Stimulated activated CD8-positive, alpha-beta memory T cell treated with anti-CD3 and anti-CD28 coated beads, Interleukin-7, amount 100 ng/mL, for 48 hours (primary cell): ENCODE measurements around the gene CLK3.
"Not testable (repeated sequence)": the region's sequence is repeated elsewhere in the genome, so short reads cannot be mapped to it uniquely, and the experiment has no call there.

Experiments
- DNase-seq, 2 donors: peaks; one replicate each; pipeline ENCODE4 v3.0.0-alpha.2; 2020; ENCODE audit warnings: low read depth in 1 of 2; ENCODE audit errors: extremely low read depth in 1 of 2

Gene CLK3

GRCh38 chr15:74620636-74621545, 5.3 kb downstream of the CLK3 start:
- peak; percentile 43 to 68 for DNase-seq

- DNase-seq = no peak
Observed at GRCh38 chr15:74621546-74621920, 5.9 kb downstream of the CLK3 start.

GRCh38 chr15:74621936-74622335, 6.3 kb downstream of the CLK3 start:
- no peak for DNase-seq

GRCh38 chr15:74622758-74623157, 7.1 kb downstream of the CLK3 start:
- DNase-seq = no peak

GRCh38 chr15:74624020-74624602, 8.5 kb downstream of the CLK3 start:
- no peak for DNase-seq

GRCh38 chr15:74625693-74626092, 10.1 kb downstream of the CLK3 start:
- no peak for DNase-seq

- DNase-seq = no peak
Observed at GRCh38 chr15:74626336-74626735, 10.7 kb downstream of the CLK3 start.

GRCh38 chr15:74626752-74627692, 11.4 kb downstream of the CLK3 start:
- no peak for DNase-seq

GRCh38 chr15:74627766-74628165, 12.1 kb downstream of the CLK3 start:
- DNase-seq = no peak

- no peak for DNase-seq
Observed at GRCh38 chr15:74628199-74628598, 12.6 kb downstream of the CLK3 start.

GRCh38 chr15:74628949-74629348, 13.3 kb downstream of the CLK3 start:
- no peak for DNase-seq

GRCh38 chr15:74629696-74630095, 14.1 kb downstream of the CLK3 start:
- not testable (repeated sequence) for DNase-seq

- DNase-seq = no peak
Observed at GRCh38 chr15:74630284-74631086, 14.8 kb downstream of the CLK3 start.

GRCh38 chr15:74631087-74631385, 15.4 kb downstream of the CLK3 start:
- DNase-seq = no peak

- no peak for DNase-seq
Observed at GRCh38 chr15:74631408-74631807, 15.8 kb downstream of the CLK3 start.

GRCh38 chr15:74631935-74632560, 16.4 kb downstream of the CLK3 start:
- DNase-seq = no peak

- no peak for DNase-seq
Observed at GRCh38 chr15:74632601-74633000, 17.0 kb downstream of the CLK3 start.

GRCh38 chr15:74633781-74634180, 18.1 kb downstream of the CLK3 start:
- DNase-seq = no peak

GRCh38 chr15:74635228-74635627, 19.6 kb downstream of the CLK3 start:
- DNase-seq = peak; percentile 31 to 39

GRCh38 chr15:74636984-74637383, 21.3 kb downstream of the CLK3 start:
- no peak for DNase-seq
